Fibroblast of the aortic adventitia (primary cell): ENCODE results near the gene MB21D2. TPM values are rescaled to one million over a fixed set of nuclear protein-coding genes. Genes with fewer than 3 reads are reported as not detected.
"Not testable (repeated sequence)": the region's sequence is repeated elsewhere in the genome, so short reads cannot be mapped to it uniquely, and the experiment has no call there.

Experiments
- DNase-seq: peaks from one replicate; pipeline ENCODE4 v3.0.0-alpha.2; 2010; ENCODE audit warnings: low read depth
- H3K4me3 ChIP-seq: 2 replicates; pipeline ENCODE4 v1.5.1; 2011; ENCODE audit warnings: low read depth, mild to moderate bottlenecking, control low read depth, low read length, moderate library complexity
- total RNA-seq: library from RNA; depleted of rRNA; stranded (reverse); fragments of >200 nt; gene quantifications from 2 replicates; pipeline ENCODE4 v1.2.3, GENCODE V29; 2012; ENCODE audit warnings: low replicate concordance
- TF ChIP-seq, protein P1 (sequence below): IDR thresholded peaks from 2 replicates; pipeline ENCODE4 v1.5.1; 2011; ENCODE audit warnings: mild to moderate bottlenecking, low read length, control low read depth, inconsistent platforms; ENCODE audit not compliant: insufficient read depth

The MB21D2 gene, protein sequence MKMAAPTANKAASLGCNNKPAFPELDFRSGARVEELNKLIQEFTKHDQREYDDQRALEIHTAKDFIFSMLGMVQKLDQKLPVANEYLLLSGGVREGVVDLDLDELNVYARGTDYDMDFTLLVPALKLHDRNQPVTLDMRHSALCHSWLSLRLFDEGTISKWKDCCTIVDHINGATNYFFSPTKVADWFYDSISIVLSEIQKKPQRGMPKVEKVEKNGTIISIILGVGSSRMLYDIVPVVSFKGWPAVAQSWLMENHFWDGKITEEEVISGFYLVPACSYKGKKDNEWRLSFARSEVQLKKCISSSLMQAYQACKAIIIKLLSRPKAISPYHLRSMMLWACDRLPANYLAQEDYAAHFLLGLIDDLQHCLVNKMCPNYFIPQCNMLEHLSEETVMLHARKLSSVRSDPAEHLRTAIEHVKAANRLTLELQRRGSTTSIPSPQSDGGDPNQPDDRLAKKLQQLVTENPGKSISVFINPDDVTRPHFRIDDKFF
- 5.6 and 6.7 TPM in 2 replicates for total RNA-seq

- H3K4me3 ChIP-seq, result peak within 1 kb of the TSS; percentile 97
- peak; percentile 88 for DNase-seq
- TF ChIP-seq, protein P1, sequence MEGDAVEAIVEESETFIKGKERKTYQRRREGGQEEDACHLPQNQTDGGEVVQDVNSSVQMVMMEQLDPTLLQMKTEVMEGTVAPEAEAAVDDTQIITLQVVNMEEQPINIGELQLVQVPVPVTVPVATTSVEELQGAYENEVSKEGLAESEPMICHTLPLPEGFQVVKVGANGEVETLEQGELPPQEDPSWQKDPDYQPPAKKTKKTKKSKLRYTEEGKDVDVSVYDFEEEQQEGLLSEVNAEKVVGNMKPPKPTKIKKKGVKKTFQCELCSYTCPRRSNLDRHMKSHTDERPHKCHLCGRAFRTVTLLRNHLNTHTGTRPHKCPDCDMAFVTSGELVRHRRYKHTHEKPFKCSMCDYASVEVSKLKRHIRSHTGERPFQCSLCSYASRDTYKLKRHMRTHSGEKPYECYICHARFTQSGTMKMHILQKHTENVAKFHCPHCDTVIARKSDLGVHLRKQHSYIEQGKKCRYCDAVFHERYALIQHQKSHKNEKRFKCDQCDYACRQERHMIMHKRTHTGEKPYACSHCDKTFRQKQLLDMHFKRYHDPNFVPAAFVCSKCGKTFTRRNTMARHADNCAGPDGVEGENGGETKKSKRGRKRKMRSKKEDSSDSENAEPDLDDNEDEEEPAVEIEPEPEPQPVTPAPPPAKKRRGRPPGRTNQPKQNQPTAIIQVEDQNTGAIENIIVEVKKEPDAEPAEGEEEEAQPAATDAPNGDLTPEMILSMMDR, result no peak
Observed at GRCh38 chr3:192917404-192918274, at the start of gene MB21D2. MB21D2 (minus strand) TSS chr3:192917856; CDS start chr3:192917840, 16 bp downstream.

DNA sequence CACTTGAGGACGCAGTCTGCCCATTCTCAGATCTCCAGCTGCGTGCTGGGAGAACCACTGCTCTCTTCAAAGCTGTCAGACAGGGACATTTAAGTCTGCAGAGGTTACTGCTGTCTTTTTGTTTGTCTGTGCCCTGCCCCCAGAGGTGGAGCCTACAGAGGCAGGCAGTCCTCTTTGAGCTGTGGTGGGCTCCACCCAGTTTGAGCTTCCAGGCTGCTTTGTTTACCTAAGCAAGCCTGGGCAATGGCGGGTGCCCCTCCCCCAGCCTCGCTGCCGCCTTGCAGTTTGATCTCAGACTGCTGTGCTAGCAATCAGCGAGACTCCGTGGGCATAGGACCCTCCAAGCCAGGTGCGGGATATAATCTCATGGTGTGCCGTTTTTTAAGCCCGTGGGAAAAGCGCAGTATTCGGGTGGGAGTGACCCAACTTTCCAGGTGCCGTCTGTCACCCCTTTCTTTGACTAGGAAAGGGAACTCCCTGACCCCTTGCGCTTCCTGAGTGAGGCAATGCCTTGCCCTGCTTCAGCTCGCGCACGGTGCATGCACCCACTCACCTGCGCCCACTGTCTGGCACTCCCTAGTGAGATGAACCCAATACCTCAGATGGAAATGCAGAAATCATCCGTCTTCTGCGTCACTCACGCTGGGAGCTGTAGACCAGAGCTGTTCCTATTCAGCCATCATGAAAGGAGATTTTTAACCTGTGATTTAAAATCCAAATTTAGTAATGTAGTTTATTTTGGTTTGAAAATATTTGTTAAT is 47.5 kb upstream of the MB21D2 start:
- H3K4me3 ChIP-seq, DNase-seq: not testable (repeated sequence)

DNA sequence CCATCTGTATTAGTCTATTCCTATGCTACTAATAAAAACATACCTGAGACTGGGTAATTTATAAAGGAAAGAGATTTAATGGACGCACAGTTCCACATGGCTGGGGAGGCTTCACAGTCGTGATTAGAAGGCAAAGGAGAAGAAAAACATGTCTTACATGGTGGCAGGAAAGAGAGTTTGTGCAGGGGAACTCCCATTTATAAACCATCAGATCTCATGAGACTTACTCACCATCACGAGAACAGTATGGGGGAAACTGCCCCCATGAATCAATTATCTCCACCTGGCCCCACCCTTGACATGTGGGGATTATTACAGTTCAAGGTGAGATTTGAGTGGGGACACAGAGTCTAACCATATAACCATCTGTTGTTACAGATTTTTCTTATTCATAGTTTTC is 42.1 kb upstream of the MB21D2 start:
- TF ChIP-seq, protein P1, result no peak
- no peak overlapping the region for H3K4me3 ChIP-seq
- no peak for DNase-seq

- TF ChIP-seq, protein P1, result no peak
- peak overlapping the region; percentile 15 for H3K4me3 ChIP-seq
- no peak for DNase-seq
Observed at GRCh38 chr3:192958219-192958872, 40.7 kb upstream of the MB21D2 start.

GRCh38 chr3:192957441-192958021 is 39.9 kb upstream of the MB21D2 start:
- H3K4me3 ChIP-seq, result peak overlapping the region; percentile 61
- peak; percentile 99 for DNase-seq
- TF ChIP-seq, protein P1, result no peak

DNA sequence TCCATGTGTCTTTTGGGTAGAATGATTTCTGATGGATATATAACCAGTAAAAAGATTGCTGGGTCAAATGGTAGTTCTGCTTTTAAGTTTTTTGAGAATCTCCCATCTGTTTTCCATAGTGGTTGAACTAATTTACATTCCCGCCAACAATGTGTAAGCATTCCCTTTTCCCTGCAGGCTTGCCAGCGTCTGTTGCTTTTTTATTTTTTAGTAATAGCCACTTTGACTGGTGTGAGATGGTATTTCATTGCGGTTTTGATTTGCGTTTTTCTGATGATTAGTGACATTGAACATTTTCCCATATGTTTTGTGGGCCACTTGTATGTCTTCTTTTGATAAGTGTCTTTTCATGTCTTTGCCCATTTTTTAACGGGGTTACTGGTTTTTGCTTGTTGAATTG is 36.3 kb upstream of the MB21D2 start:
- no peak for DNase-seq
- no peak overlapping the region for H3K4me3 ChIP-seq
- TF ChIP-seq, protein P1, result no peak
